HG02759 (cell line): ENCODE results near the gene RSL1D1.

Source experiments
- ATAC-seq: cut with Tn5 transposase; IDR thresholded peaks from one replicate; pipeline ENCODE4 v1.9.1; 2021; ENCODE audit warnings: mild to moderate bottlenecking, moderate library complexity; ENCODE audit not compliant: unreplicated experiment

The RSL1D1 gene

DNA sequence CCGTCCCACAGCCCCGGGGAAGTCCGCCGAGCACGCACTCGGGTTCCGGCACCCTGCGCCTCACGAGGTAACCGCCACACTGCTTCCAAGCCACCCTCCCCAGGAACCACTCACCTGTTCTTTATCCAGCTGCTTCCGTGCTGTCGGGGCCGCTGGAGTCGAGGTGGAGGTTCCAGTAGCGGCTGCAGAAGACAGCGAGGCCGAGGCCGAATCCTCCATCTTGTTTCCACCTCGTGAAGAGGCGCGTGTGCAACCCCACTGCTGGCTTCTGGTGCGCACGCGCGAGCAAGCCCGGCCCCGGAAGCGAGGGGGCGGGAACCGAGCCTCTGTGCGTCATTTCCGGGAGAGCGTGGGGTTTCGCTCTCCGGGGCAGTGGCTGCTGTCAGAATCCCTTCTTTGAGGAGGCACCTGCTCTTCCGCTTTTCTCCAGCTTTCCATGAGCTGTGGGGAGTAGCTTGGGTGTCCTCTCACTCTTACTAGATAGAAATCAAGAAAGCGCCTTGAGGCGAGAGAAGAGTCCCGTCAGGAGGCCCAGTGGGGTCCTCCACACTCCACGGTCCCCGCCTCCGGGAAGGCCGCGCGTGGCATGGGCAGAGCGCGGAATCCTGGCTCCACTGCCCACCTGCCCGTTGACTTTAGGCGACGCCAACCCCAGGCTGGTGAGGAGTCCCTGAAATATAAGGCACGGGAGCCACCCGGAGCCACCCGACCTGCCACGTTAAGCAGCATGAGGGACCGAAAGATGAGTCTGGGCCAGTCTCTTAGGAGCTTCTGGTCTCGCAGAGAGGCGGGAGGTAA is at the start of gene RSL1D1:
TSS of gene RSL1D1 (minus strand) at position 249 of the 798 bp plus-strand sequence. CDS start at position 219, 30 bp downstream.
- peak; percentile 91 for ATAC-seq

DNA sequence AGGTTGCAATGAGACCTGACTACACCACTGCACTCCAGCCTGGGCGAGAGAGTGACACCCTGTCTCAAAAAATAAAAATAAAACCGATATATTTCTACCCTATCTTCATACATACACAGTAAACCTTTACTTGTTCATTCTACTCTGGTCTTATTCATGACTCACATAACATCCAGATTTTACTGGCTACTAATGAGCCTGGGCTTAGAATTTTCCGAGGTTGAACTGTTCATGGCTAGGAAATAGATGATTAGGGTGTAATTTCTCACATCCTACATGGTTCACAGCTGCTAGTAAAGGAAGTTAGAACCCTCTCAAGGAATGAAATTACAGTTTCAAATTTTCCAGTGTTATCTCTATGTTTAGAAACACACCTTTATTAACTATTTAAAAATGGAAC is 49.7 kb upstream of the RSL1D1 start:
- no peak for ATAC-seq

DNA sequence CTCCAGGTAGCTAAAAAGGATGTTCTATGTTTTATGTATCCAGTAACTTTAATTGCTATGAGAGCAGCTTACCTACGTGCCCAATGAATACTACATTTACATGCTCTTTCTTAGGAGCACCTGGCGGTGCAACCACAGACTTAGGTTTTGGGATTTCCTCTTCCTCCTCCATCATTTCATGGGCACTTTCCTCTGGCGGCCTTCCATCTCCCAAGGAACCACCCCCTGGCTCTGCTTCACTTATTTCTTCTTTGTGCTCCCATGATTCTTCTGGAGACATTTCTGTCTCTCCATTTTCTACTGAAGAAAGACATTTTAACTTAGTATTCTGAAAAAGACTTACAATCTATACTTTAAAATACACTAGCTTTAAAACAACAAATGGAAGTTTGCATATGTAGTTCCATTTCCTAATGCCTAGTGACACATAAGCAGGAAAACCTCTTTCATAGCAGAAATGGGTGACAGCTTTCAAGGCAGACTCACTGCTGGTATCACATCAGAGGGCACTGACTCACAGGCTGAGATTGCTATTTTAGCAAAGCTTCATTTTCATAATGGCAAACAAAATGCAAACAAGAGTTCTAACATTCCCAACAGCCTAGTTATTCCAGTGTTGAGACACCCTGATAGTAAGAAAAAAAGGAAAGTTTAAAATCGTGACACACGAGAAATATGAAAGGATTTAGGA is 45.3 kb upstream of the RSL1D1 start:
- ATAC-seq = no peak

DNA sequence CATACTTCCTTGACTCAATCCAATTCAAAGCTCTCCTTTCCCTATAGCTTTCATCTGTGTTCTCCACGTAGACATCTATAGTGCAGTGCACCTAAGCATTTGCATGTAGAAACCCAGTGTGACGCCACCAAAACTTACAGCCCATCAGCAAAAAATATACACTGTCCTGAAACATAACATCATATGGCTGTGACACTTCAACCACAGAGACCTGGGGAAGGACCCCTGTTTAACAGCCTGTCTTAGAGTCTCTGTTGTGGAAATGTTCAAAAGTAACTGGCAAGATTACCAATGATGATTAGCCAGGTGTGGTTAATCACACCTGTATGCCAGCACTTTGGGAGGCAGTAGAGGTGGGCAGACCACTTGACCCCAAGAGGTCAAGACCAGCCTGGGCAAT is 42.2 kb upstream of the RSL1D1 start:
- no peak for ATAC-seq

DNA sequence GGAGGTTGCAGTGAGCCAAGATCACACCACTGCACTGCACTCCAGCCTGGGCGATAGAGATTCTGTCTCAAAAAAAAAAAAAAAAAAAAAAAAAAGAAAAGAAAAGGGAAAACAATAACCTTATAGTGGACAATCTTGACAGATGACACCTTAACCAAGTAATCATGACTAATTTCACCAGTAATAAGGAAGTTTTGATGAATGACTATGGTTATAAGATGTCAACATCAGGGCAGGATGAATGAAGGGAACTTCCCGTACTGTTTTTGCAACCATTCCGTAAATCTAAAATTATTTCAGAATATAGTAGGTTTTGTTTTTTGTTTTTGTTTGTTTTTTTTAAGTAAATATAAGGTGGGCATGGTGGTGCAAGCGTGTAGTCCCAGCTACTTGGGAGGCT is 41.4 kb upstream of the RSL1D1 start:
- no peak for ATAC-seq

DNA sequence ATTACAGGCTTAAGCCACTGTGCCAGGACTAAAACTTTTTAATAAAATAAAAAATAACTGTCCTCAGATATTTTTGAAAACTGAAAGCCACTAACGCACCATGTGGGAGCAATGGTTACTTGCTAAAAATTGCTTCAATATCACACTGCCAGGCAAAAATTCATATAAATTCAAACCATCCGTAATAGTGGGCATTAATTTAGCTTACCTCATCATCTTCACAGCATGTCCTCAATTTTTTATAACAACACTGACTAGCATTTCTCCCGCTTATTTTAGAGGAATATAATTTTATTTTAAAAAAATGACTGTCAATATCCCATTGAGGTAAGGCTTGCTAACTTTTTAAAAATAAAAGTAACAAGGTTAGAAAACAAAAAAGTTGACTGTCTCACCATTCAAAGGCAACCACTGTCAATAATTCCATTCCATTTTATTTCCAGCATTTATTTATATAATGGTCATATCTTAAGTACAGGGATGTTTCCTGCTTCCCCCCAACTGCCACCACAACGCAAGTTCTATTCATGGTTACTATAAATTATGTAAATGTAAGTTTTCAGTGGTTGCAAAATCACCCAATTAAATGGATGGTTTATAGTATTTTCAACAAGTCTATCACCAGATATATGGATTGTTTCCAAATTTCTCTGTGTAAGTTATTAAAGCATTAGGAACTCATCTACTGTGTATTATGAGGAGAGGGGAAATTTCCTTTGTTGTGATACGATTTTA is 39.1 kb upstream of the RSL1D1 start:
- ATAC-seq = no peak

DNA sequence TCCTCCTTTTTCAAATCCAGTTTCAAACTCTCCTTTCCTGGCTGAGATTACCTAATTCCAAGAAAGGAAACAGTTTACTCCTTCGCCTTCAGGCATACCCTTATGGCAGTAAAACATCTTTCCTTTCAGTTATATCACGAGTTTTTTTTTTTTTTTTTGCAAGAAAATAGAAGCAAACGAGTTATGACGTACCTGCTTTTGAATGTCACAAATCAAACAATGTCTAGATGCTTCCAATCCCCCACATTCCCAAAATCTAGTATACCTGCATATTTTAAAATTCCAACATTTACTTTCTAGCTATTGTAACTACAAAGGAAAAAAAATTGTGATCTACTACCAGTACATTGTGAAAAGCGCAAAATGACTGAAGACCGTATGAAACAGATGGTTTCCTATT is 35.5 kb upstream of the RSL1D1 start:
- ATAC-seq = no peak

DNA sequence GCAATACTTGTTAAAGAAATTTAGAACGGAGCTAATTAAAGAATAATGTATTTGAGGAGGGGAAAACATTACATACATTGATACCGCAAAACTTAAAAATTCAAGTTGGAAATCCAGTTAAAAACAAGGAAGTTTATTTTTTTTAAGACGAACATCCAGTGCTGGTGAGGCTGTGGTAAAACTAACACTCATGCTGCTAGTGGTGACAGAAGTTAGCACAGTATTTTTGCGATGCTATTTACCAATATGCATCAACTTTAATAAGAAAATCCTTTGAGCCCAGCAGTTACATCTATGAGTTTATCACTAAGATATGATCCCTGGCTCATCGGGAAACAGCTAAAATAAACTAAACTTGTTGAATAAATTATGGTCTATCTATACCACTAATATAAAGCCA is 32.7 kb upstream of the RSL1D1 start:
- ATAC-seq = no peak

DNA sequence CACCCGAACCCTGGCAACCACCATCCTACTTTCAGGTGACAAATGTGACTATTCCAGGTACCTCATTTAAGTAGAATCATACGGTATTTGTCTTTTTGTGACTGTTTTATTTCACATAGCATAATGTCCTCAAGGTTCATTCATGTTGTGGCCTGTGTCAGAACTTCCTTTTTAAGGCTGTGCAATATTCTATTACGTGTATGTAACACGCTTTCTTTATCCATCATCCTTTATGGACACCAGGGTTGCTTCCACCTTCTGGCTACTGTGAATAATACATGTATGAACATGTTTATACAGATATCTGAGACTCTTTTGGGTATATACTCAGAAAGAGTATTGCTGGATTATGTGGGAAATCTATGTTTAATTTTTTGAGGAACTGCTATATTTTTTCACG is 28.7 kb upstream of the RSL1D1 start:
- no peak for ATAC-seq

DNA sequence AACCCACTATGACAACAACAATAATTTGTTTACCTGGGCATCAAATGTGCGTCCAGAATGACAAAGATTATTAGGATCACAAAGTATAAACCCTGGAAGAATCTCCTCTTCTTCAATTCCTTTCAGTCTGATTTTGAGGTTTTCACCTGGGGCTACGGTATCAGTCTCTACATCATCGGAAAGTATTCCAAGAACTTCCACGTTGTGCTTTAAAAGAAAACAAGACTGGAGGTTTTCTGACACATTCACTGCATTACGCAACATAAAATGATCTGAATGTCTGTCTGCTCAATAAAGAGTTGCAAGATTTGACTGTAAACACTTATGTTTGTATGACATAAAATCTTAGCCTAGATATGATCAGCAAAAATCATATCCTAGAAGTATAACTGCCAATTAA is 26.0 kb upstream of the RSL1D1 start:
- no peak for ATAC-seq

DNA sequence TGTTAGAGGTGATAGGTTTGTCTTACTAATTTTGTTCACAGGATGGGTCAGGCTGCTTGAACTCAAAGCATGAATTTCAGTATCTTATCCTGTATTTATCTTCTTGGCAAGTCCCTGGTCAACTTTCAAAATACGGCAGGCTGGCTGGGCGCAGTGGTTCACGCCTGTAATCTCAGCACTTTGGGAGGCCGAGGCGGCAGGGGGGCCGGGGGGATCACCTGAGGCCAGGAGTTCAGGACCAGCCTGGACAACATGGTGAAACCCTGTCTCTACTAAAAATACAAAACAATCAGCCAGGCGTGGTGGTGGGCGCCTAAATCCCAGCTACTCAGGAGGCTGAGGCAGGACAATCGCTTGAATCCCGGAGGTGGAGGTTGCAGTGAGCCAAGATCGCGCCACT is 25.0 kb upstream of the RSL1D1 start:
- ATAC-seq = no peak

DNA sequence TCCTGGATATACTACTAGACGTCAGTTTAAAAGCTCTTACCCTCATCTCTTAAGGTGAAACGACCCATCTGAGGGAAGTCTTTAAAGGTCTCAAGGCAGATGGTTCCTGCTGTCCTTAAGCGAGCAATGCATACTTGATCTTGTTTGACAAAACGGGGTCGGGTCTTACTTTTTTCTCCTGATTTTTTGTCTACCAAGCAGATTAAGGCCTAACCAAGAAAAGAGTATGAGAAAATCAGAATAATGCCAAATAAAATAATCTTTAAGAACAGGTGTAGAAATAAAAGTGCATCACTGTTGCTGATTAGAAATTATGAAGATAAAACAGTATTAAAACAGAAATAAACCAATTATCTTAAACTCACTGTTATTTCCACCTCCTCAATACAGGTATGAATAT is 24.4 kb upstream of the RSL1D1 start:
- no peak for ATAC-seq

DNA sequence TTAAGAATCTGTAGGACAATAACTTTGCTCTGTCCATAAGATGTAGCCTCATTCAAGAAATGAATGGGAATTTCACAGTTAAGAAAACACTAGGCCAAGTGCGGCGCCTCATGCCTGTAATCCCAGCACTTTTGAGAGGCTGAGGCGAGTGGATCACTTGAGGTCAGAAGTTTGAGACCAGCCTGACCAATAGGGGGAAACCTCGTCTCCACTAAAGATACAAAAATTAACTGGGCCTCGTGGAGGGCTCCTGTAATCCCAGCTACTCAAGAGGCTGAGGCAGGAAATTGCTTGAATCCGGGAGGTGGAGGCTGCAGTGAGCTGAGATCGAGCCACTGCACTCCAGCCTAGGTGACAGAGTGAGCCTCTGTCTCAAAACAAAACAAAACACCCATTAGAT is 19.9 kb upstream of the RSL1D1 start:
- no peak for ATAC-seq

DNA sequence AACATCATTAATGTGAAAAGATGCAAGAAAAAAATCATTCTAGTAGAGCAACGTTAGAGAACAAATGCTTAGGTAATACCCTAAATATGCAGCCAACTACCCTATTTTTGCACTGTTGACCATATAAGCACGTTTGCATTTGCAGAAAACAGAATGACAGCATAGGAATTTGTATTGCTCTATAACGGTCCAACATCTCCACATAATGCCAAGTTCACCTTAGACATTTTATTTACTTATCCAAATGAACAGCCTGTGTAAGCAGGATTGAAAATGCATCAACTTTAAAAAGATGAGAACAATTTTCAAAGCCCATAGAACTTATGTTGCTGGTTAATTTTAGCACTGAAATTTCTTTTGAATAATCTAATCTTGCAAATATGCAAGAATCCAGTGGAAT is 19.1 kb upstream of the RSL1D1 start:
- no peak for ATAC-seq

DNA sequence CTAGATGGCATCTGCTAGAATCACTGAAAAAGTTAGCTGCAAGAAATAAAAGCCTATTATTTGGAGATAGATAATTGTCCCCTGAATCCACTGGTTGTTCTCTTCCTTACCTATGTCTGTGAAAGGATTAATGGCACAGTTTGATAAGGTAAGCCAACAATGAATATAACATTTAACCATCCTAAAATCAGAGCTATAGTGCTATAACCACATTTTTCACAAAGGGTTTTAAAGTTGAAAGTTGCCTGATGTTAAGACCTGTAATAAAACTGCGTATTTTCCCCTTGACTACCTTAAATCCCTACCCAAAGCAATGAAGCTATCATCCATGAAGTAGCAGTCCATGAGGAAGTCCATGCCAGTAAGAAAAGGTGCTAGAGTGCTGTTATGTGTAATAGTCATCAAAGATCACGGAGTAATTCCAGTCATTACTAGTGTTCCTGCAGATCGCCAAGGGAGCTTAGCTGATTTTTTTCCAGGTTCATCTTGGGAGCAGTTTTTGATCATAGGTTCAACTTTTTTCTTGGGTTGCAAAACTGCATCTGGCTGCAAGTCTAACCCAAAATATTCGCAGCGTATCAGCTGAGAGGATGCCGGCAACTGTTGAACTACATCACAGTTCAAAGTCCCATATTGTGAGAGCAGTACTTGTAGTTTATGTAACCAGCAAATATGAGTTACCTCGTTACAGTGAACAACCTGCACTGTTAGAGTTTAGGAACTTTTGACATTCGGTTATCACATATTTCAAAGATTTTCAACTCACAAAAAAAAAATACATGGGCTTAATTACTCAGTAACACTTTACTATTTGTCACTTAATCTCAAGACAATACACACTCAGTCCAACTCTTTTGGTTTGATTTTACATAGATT is 18.2 kb upstream of the RSL1D1 start:
- ATAC-seq = no peak

DNA sequence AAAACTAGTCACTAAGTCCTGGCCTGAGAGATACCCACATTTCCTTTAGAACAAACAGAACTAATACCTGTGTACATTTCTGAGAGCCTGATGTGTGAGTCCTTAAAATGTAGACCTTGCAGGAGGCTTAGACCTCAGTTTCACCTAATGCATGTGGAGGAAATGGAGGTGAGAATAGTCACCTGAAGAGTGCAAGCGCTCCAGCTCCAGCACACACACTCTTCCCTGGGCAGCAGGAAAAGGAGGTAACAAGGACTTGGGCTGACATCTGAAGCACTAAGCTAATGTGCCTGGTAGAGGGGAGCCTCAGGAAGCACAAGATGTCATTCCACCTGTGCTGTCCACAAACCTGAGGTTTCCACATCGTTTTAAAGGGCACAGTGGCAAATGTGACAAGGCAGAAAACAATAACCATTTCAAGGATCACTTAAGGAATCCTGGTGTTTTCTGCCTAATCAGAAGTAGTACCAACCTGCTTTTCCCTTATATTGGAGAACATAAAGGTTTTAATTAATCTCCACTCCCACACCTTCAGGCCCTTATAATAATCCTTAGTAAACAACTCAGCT is 17.2 kb upstream of the RSL1D1 start:
- no peak for ATAC-seq

DNA sequence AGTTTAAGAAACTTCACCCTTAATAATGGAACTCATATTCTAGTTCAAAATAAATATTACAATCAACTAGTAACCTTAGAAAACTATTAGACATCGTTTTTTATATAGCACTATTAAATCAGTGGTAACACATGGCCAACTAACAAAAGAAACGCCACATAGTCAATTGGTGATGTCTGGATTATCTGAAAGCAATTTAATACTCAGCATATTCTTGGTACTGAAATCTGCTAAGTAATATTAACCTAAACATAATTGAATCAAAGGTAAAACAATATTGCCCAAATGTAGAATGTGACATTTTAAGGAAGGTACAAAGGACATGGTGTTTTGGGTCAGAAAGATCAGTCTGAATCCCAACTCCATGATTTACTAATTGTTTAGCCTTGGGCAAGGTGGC is 11.1 kb upstream of the RSL1D1 start:
- no peak for ATAC-seq

DNA sequence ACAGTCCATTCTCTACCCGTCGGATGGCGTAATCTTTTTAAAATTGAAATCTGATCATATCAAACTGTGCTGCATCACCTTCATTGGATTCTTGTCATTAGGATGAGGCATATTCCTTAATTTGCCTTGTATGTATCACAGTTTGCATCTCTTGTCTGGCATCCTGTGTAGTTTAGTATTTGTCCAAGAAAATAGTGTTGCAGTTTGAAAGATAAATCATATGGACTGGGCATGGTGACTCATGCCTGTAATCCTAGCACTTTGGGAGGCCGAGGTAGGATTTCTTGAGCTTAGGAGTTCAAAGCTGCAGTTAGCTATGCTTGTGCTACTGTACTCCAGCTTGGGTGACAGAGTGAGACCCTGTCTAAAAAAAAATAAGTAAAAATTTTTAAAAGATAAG is 5.8 kb upstream of the RSL1D1 start:
- ATAC-seq = no peak

DNA sequence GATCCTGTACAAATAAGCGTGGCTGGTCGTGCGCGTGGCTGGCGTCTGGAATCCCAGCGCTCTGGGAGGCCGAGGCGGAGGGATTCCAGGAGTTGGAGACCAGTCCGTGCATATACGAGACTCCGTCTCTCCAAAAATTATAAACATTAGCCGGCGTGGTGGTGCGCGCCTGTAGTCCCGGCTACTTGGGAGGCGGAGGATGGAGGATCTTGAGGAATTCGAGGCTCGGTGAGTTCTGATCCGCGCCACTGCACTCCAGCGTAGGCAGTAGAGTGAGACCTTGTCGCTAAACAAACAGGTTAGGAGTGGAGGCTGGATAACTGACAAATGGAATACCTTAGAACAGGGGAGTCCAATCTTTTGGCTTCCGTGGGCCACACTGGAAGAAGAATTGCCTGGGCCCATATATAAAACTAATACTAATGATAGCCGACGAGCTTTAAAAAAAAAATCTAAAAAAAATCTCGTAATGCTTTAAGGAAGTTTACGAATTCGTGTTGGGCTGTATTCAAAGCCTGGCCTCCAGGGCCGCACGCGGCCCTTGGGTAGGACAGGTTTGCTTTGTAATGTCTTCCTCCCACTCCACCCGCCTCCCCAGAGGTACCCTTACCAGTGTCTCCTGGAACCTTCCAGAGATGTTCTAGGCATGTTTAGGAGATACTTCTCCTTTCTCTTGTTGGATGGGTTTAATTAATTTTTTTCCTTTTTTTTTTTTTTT is 909 bp upstream of the RSL1D1 start:
- no peak for ATAC-seq

DNA sequence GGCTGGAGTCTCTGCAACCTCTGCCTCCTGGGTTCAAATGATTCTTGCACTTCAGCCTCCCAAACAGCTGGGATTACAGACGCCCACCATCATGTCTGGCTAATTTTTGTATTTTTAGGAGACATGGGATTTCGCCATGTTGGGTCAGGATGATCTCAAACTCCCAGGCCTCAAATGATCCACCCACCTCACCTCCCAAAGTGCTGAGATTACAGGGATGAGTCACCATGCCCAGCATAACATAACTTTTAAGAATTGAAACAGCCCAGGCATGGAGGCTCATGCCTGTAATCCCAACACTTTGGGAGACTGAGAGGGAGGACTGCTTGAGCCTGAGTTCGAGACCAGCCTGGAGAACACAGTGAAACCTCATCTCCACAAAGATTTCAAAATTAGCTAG is 2.5 kb downstream of the RSL1D1 start:
- ATAC-seq = no peak
